Right ventricle myocardium inferior (tissue), 1 donor: Measurements from ENCODE around the gene IQGAP2. TPM values are rescaled to one million over a fixed set of nuclear protein-coding genes. Genes with fewer than 3 reads are reported as not detected.
"Not testable (repeated sequence)": the region's sequence is repeated elsewhere in the genome, so short reads cannot be mapped to it uniquely, and the experiment has no call there.

Experiments
- ATAC-seq: fragments of 200-7000 bp; cut with Tn5 transposase; one replicate; pipeline ENCODE4 v1.9.1; 2020; ENCODE audit warnings: mild to moderate bottlenecking, moderate library complexity
- DNase-seq: peaks from one replicate; pipeline ENCODE4 v3.0.0; 2021; ENCODE audit errors: missing footprints
- intact Hi-C: fragments of 100-400 bp; cut with DNase I; formaldehyde crosslinking; loops from one replicate; pipeline ENCODE4 v1.11.0; 2022
- long read RNA-seq: library from polyadenylated mRNA; unstranded; transcript quantifications from one replicate; pipeline ENCODE4 v2.0.0, GENCODE V29; 2021
- total RNA-seq: library from RNA; stranded (reverse); fragmentation: NEBNext Ultra II Directional; extraction: Animal tissue kit (Norgen Biotek cat#: 25700); gene quantifications from one replicate; pipeline ENCODE4 v1.2.1, GENCODE V29; 2021
- donor health status: DM: no; HTN: yes; CAD: no; lungs with severe emphysema.

The IQGAP2 gene
- total RNA-seq = 4.9 TPM
- long read RNA-seq, partial matches to known transcripts = 0 of 1 reads
- long read RNA-seq, other reads (novel, unspliced or antisense) = 1 of 1 reads

- DNase-seq = peak; percentile 89
- intact Hi-C loops = no loop called here
- peak; percentile 82 for ATAC-seq
Measured at GRCh38 chr5:76402886-76403765, at the start of gene IQGAP2. Gene IQGAP2, plus strand, starts transcription at chr5:76403285. Its CDS starts 261 bp downstream, at chr5:76403546.

- intact Hi-C loops = no loop called here
- ATAC-seq = no peak
Measured at GRCh38 chr5:76356887-76357286, 46.2 kb upstream of the IQGAP2 start.

GRCh38 chr5:76363352-76364225 is 39.5 kb upstream of the IQGAP2 start:
- intact Hi-C loops = no loop called here
- ATAC-seq (no peak), DNase-seq (no peak)

More at GRCh38 chr5:76356887-76357286, 46.2 kb upstream of the IQGAP2 start:
- no peak for DNase-seq

- ATAC-seq = no peak
- intact Hi-C loops = no loop called here
Measured at GRCh38 chr5:76364226-76364589, 38.9 kb upstream of the IQGAP2 start.

GRCh38 chr5:76365561-76365960 is 37.5 kb upstream of the IQGAP2 start:
- ATAC-seq (no peak), DNase-seq (no peak)
- intact Hi-C loops = no loop called here

More at GRCh38 chr5:76364226-76364589, 38.9 kb upstream of the IQGAP2 start:
- DNase-seq = no peak

GRCh38 chr5:76366596-76366995 is 36.5 kb upstream of the IQGAP2 start:
- ATAC-seq (no peak), DNase-seq (no peak)
- intact Hi-C loops = no loop called here

GRCh38 chr5:76367623-76368371 is 35.3 kb upstream of the IQGAP2 start:
- ATAC-seq = no peak

GRCh38 chr5:76368941-76369340 is 34.1 kb upstream of the IQGAP2 start:
- DNase-seq = no peak
- intact Hi-C loops = no loop called here
- ATAC-seq = no peak

More at GRCh38 chr5:76367623-76368371, 35.3 kb upstream of the IQGAP2 start:
- DNase-seq = no peak
- intact Hi-C loops = no loop called here

- intact Hi-C loops = not testable (repeated sequence)
Measured at GRCh38 chr5:76369668-76370067, 33.4 kb upstream of the IQGAP2 start.

GRCh38 chr5:76371960-76372322 is 31.1 kb upstream of the IQGAP2 start:
- DNase-seq (no peak), ATAC-seq (no peak)
- intact Hi-C loops = no loop called here

More at GRCh38 chr5:76369668-76370067, 33.4 kb upstream of the IQGAP2 start:
- DNase-seq, ATAC-seq: not testable (repeated sequence)

GRCh38 chr5:76372323-76373054 is 30.6 kb upstream of the IQGAP2 start:
- DNase-seq (no peak), ATAC-seq (no peak)
- intact Hi-C loops = no loop called here

GRCh38 chr5:76376148-76376865 is 26.8 kb upstream of the IQGAP2 start:
- DNase-seq (no peak), ATAC-seq (no peak)
- intact Hi-C loops = no loop called here

GRCh38 chr5:76376866-76377230 is 26.2 kb upstream of the IQGAP2 start:
- intact Hi-C loops = no loop called here
- DNase-seq (no peak), ATAC-seq (no peak)

- intact Hi-C loops = no loop called here
- DNase-seq (no peak), ATAC-seq (no peak)
Measured at GRCh38 chr5:76378355-76378754, 24.7 kb upstream of the IQGAP2 start.

- intact Hi-C loops = no loop called here
- DNase-seq (no peak), ATAC-seq (no peak)
Measured at GRCh38 chr5:76379316-76379715, 23.8 kb upstream of the IQGAP2 start.

GRCh38 chr5:76379855-76380254 is 23.2 kb upstream of the IQGAP2 start:
- DNase-seq = no peak
- intact Hi-C loops = no loop called here

GRCh38 chr5:76380346-76381066 is 22.6 kb upstream of the IQGAP2 start:
- ATAC-seq = no peak
- intact Hi-C loops = no loop called here
- DNase-seq = no peak

More at GRCh38 chr5:76379855-76380254, 23.2 kb upstream of the IQGAP2 start:
- no peak for ATAC-seq
